GM18520 (cell line): ENCODE data around the gene TNNC2.
"Not testable (repeated sequence)": the region's sequence is repeated elsewhere in the genome, so short reads cannot be mapped to it uniquely, and the experiment has no call there.

ENCODE experiments used
- ATAC-seq: cut with Tn5 transposase; IDR thresholded peaks from one replicate; pipeline ENCODE4 v1.9.1; 2021; ENCODE audit not compliant: unreplicated experiment

TNNC2 gene

GRCh38 chr20:45827030-45827652 is at the start of gene TNNC2:
Gene TNNC2, minus strand, starts transcription at chr20:45827312. Its CDS starts 64 bp downstream, at chr20:45827248.
- no peak for ATAC-seq

DNA sequence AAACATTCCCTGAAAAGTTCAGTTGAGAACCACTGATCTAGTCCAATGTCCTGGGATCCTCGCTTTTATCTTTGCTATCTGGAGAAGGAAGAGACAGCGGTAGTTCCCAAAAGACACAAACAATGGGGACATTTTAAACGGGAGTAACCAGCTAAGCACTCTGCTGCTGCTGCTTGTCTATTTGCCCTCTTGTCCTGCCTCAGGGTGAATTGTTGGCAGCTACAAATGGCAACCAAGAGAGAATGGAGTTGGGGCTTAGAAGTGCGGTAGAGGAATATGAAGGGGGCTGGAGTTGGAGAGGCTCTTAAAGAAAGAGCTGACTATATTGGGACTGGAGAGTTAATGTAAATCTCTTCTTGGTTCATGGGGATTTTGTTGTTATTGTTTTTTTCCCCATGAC is 47.5 kb upstream of the TNNC2 start:
- no peak for ATAC-seq

GRCh38 chr20:45874104-45874481 is 47.0 kb upstream of the TNNC2 start:
- ATAC-seq, result not testable (repeated sequence)

- ATAC-seq, result no peak
Observed at GRCh38 chr20:45873409-45874103, 46.4 kb upstream of the TNNC2 start.

GRCh38 chr20:45872626-45873025 is 45.5 kb upstream of the TNNC2 start:
- no peak for ATAC-seq

- ATAC-seq, result no peak
Observed at GRCh38 chr20:45867819-45868176, 40.7 kb upstream of the TNNC2 start.

GRCh38 chr20:45867136-45867818 is 40.2 kb upstream of the TNNC2 start:
- no peak for ATAC-seq

DNA sequence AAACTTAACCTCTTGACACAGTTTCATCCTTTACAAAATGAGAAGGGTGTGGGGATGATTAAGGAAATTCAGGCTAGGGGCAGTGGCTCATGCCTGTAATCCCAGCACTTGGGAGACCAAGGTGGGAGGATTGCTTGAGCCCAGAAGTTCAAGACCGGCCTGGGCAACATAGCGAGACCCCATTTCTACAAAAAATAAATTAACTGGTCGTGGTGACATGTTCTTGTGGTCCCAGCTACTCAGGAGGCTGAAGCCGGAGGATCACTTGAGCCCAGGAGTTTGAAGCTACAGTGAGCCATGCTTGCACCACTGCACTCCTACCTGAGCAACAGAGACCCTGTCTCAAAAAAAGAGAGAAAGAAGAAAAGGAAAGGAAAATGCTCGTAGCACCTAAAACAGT is 39.3 kb upstream of the TNNC2 start:
- no peak for ATAC-seq

DNA sequence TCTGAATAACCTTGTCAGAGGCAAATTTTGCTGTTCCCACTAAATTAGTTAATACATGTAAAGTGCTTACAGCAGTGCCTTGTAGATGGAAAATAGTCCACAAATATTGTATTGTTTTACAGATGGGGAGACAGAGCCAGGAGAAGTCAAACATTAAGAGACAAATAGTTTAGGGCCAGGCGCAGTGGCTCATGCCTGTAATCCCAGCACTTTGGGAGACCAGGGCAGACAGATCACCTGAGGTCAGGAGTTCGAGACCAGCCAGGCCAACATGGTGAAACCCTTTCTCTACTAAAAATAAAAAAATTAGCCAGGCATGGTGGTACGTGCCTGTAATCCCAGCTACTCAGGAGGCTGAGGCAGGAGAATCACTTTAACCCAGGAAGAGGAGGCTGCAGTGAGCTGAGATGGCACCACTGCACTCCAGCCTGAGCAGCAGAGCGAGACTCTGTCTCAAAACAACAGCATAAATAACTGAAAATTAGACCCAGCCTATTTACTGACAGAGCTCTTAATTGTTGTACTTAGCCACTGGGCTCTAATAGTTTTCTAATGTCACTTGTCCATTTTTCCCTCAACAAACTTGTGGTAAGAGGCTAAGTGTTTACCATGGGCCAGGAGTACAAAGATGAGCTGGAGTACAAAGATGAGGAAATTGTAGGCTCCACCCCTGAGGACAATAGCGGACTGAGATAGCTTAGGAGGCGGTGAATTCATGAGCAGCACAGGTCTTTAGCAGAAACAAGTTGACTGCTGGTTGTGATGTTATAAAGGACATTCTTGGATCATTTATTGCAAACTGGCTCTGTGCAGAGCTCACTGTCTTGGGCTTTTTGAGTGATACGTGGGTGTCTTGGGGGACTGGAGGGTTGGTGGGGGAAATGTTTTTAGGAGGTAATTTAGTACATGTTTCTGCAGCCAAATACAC is 36.7 kb upstream of the TNNC2 start:
- ATAC-seq, result no peak

- no peak for ATAC-seq
Observed at GRCh38 chr20:45861221-45862075, 34.3 kb upstream of the TNNC2 start.

GRCh38 chr20:45860560-45861220 is 33.6 kb upstream of the TNNC2 start:
- ATAC-seq, result no peak

GRCh38 chr20:45859916-45860315 is 32.8 kb upstream of the TNNC2 start:
- ATAC-seq, result no peak

DNA sequence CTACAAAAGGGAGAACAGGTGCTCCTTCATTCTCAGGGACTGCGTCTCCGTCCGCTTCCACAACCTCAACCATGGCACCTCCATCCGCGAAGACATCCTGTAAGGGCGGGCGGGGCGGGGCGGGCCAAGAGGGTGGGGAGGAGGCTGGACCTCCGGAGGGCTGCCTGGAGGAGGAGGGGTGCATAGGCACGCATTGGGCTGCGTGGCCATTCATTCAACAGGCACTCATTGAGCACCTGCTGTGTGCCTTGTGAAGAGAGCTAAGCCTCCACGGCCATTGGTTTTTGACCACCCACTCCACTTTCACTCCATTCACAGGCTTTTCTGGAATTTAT is 30.7 kb upstream of the TNNC2 start:
- no peak for ATAC-seq

DNA sequence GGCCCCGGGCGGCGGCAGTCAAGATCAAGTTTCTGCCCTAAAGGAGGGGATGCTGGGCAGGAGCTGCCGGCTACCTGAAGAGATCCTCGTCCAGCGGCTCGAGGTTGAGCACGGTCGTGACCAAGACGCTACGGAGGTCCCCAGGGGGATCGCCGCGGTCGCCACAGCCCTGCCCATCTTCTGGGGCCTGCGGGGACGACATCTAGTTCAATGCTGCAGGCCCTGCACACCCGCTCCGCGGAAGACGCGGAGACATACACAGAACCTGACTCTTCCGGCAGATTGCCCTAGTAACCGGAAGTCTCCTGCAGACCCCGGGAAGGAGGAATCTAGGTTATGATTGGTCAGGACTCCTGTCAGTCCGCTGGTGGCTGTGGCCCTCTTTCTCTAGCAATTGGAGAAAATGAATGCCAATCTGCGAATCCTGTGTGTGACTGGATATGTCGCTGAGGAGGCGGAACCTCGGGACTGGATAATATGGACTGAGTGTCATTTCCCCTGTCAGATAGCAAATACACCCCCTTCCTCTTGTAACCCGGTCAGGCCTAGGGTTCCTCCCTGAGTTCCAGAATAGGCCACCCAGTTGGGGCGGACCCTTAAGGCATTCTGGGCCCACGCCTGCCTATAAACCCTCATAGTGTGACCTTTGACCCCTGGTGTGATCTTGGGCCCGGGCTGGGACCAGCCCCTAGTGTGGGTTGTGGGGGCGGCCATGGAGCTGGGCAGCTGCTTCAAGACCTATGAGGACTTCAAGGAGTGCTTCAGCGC is 30.2 kb upstream of the TNNC2 start, which contains the start of the genes ACOT8 and ZSWIM3:
Gene ACOT8 (minus strand): TSS at position 279 of the 768 bp plus-strand sequence. CDS start 77 bp downstream, at position 202.
Gene ZSWIM3 (plus strand): TSS at position 501 of the 768 bp plus-strand sequence. CDS start 212 bp downstream, at position 713.
- peak; percentile 97 for ATAC-seq

DNA sequence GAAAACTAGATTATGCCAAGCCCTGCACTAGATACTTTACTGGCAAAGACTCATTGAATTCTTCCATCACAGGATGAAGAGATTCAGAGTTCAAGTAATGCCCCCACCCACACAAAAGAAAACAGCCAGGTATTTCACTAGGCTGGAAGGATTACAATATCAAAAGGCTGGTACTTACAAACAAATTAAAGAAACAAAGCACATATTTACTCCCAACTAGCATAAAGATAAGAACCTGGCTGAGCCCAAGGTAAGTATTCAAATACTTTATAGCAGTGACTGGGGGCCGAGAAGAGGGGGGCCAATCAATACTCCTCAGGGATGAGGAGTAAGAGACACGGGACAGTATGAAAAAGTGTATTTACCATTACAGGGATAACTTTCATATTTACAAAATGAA is 26.4 kb upstream of the TNNC2 start:
- ATAC-seq, result no peak

GRCh38 chr20:45852326-45852725 is 25.2 kb upstream of the TNNC2 start:
- no peak for ATAC-seq

DNA sequence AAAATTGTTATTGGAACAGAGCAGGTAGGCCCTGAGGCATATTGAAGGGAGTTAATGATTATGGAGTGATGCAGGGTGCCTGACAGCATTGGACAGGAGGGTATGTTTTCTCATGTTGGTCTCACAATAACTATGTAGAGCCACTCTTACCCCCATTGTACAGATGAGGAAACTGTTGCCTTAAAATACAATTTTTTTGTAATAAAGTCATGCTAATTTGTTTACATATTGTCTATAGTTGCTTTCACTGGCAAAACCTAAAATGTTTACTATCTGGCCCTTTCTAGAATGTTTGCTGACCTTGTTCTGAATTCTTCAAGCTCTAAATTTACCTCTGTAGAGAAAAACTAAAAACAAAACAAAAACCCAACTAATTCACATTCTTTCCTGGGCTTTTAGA is 24.4 kb upstream of the TNNC2 start:
- no peak for ATAC-seq

DNA sequence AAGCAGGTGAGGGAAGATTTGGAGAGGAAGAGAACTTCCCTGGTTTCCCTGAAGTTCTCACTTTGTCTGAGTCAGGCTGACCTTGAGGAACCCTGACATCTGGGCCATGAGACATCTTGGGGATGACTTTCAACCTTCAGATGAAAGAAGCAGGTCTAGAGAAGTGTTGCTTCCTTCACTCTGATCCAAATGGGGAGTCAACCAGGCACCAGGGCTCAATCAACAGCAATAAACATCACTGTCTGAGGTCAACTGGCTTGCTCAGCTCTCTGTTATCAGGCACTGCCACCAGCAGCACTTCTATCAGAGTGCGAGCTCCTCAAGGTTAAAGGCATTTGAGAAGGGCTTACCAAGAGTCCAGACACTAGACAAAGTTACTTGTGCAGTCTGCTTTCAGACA is 23.8 kb upstream of the TNNC2 start:
- ATAC-seq, result no peak

GRCh38 chr20:45850238-45850637 is 23.1 kb upstream of the TNNC2 start:
- no peak for ATAC-seq
